Loucy (cell line): ENCODE results near the gene CDO1.
A peak's percentile ranks its signal among the peaks of the same experiment; 100 is the strongest.

ENCODE experiments used
- H2AFZ ChIP-seq: fragments of 200-600 bp; sonication (generic); 2 replicates; pipeline ENCODE4 v1.6.0; 2016; ENCODE audit warnings: antibody characterized with exemption, mild to moderate bottlenecking, low read length, moderate library complexity
- H3F3A ChIP-seq: fragments of 200-600 bp; 2 replicates; pipeline ENCODE4 v1.6.0; 2016; ENCODE audit warnings: antibody characterized with exemption, low read depth, mild to moderate bottlenecking
- H3K27me3 ChIP-seq: fragments of 200-600 bp; sonication (generic); 2 replicates; pipeline ENCODE4 v1.6.1; 2014; ENCODE audit warnings: low read length, mild to moderate bottlenecking; ENCODE audit not compliant: insufficient read depth, poor library complexity, severe bottlenecking
- H3K36me3 ChIP-seq: fragments of 200-600 bp; sonication (generic); 2 replicates; pipeline ENCODE4 v1.6.1; 2016; ENCODE audit warnings: low read length; ENCODE audit not compliant: insufficient read depth
- H3K4me1 ChIP-seq: fragments of 200-600 bp; sonication (generic); 2 replicates; pipeline ENCODE4 v1.5.1; 2014; ENCODE audit warnings: low read length, mild to moderate bottlenecking; ENCODE audit not compliant: insufficient read depth, poor library complexity, severe bottlenecking
- H3K4me2 ChIP-seq: fragments of 200-600 bp; sonication (generic); 2 replicates; pipeline ENCODE4 v1.6.0; 2014; ENCODE audit warnings: antibody characterized with exemption, low read length, low read depth, mild to moderate bottlenecking; ENCODE audit not compliant: poor library complexity, severe bottlenecking
- H3K4me3 ChIP-seq: fragments of 200-600 bp; sonication (generic); 2 replicates; pipeline ENCODE4 v1.5.1; 2014; ENCODE audit warnings: low read length, mild to moderate bottlenecking, mixed read lengths; ENCODE audit not compliant: poor library complexity, severe bottlenecking
- H3K79me2 ChIP-seq: fragments of 200-600 bp; sonication (generic); 2 replicates; pipeline ENCODE4 v1.6.1; 2014; ENCODE audit warnings: low read length; ENCODE audit not compliant: insufficient read depth
- H3K9ac ChIP-seq: fragments of 200-600 bp; sonication (generic); 2 replicates; pipeline ENCODE4 v1.6.0; 2014; ENCODE audit warnings: mild to moderate bottlenecking, low read depth, low read length, moderate library complexity; ENCODE audit not compliant: poor library complexity, severe bottlenecking
- H3K9me2 ChIP-seq: fragments of 200-600 bp; sonication (generic); replicated peaks from 2 replicates; pipeline ENCODE4 v1.6.1; 2016; ENCODE audit warnings: low read depth, low read length, mixed read lengths
- H3K9me3 ChIP-seq: fragments of 200-600 bp; sonication (generic); 2 replicates; pipeline ENCODE4 v1.6.1; 2014; ENCODE audit warnings: mild to moderate bottlenecking, antibody characterized with exemption, low read length, low read depth; ENCODE audit not compliant: insufficient read depth
- H4K20me1 ChIP-seq: fragments of 200-600 bp; sonication (generic); 2 replicates; pipeline ENCODE4 v1.6.0; 2014; ENCODE audit warnings: antibody characterized with exemption, low read length, mild to moderate bottlenecking; ENCODE audit not compliant: insufficient read depth, poor library complexity, severe bottlenecking
- EZH2phosphoT487 ChIP-seq: fragments of 200-600 bp; IDR thresholded peaks from 2 replicates; pipeline ENCODE4 v1.6.1; 2018; ENCODE audit warnings: antibody characterized with exemption, mild to moderate bottlenecking, moderate library complexity, borderline replicate concordance
- TF ChIP-seq, protein P1 (sequence below): fragments of 200-600 bp; sonication (generic); conservative IDR thresholded peaks from 2 replicates; pipeline ENCODE4 v1.5.1; 2014; ENCODE audit warnings: mild to moderate bottlenecking, antibody characterized with exemption, low read length

Gene CDO1

DNA sequence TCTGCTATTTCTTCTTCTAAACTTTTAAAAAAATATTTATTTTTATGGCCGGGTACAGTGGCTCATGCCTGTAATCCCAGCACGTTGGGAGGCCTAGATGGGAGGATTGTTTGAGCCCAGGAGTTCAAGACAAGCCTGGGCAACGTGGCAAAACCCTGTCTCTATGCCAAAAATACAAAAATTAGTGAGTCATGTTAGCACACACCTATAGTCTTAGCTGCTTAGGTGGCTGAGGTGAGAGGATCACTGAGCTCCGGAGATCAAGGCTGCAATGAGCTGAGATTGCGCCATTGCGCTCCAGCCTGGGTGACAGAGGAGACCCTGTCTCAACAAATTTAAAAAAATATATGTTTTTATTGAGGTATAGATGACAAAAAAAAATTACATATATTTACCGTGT, 30.8 kb upstream of the CDO1 start:
- Histone ChIP-seq H3F3A (no peaks in the 10 kb centered on the region), H3K9ac (no peak overlapping the region), H4K20me1 (peaks cover 34% of the 10 kb centered on the region), H3K4me2 (peak overlapping the region; percentile 50), H3K36me3 (no peaks in the 10 kb centered on the region), H3K9me2 (no peaks in the 10 kb centered on the region), H3K79me2 (peaks cover 78% of the 10 kb centered on the region), H3K27me3 (no peaks in the 10 kb centered on the region), H3K4me1 (peaks cover 28% of the 10 kb centered on the region), H2AFZ (no peak overlapping the region), H3K9me3 (no peaks in the 10 kb centered on the region), H3K4me3 (no peak overlapping the region)
- TF ChIP-seq, protein P1, sequence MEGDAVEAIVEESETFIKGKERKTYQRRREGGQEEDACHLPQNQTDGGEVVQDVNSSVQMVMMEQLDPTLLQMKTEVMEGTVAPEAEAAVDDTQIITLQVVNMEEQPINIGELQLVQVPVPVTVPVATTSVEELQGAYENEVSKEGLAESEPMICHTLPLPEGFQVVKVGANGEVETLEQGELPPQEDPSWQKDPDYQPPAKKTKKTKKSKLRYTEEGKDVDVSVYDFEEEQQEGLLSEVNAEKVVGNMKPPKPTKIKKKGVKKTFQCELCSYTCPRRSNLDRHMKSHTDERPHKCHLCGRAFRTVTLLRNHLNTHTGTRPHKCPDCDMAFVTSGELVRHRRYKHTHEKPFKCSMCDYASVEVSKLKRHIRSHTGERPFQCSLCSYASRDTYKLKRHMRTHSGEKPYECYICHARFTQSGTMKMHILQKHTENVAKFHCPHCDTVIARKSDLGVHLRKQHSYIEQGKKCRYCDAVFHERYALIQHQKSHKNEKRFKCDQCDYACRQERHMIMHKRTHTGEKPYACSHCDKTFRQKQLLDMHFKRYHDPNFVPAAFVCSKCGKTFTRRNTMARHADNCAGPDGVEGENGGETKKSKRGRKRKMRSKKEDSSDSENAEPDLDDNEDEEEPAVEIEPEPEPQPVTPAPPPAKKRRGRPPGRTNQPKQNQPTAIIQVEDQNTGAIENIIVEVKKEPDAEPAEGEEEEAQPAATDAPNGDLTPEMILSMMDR = no peak
- no peak for TF ChIP-seq EZH2phosphoT487

DNA sequence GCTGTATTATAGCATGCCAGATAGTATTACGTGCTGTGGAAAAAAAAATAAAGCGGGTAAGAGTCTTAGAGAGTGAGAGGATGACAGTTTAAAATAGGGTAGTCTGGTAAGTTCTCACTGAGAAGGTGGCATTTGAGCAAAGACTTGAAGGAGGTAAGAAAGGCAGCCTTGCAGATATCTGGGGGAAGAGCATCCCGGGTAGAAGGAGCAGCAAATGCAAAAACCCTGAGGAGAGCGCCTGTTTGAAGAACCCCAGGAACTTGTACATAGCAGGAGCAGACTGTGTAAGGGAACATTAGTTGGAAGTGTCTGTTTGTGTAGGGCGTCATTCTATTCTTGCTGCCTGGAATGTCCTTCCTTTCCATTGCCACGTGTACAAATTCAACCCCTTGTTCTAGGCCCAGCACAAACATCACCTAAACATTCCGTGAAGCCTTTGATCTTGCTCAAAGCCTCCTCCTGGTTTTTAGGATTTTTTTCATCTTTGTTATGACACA, 27.9 kb upstream of the CDO1 start:
- Histone ChIP-seq H3K4me2 (peak overlapping the region; percentile 90), H4K20me1 (peaks cover 35% of the 10 kb centered on the region), H3K4me1 (peaks cover 26% of the 10 kb centered on the region), H3K27me3 (no peaks in the 10 kb centered on the region), H3K9ac (peak overlapping the region; percentile 84), H3F3A (no peaks in the 10 kb centered on the region), H3K9me2 (no peaks in the 10 kb centered on the region), H2AFZ (no peak overlapping the region), H3K79me2 (peaks cover 83% of the 10 kb centered on the region), H3K4me3 (peak overlapping the region; percentile 93), H3K36me3 (no peaks in the 10 kb centered on the region), H3K9me3 (no peaks in the 10 kb centered on the region)
- TF ChIP-seq EZH2phosphoT487 = no peak
- TF ChIP-seq, protein P1 = no peak

DNA sequence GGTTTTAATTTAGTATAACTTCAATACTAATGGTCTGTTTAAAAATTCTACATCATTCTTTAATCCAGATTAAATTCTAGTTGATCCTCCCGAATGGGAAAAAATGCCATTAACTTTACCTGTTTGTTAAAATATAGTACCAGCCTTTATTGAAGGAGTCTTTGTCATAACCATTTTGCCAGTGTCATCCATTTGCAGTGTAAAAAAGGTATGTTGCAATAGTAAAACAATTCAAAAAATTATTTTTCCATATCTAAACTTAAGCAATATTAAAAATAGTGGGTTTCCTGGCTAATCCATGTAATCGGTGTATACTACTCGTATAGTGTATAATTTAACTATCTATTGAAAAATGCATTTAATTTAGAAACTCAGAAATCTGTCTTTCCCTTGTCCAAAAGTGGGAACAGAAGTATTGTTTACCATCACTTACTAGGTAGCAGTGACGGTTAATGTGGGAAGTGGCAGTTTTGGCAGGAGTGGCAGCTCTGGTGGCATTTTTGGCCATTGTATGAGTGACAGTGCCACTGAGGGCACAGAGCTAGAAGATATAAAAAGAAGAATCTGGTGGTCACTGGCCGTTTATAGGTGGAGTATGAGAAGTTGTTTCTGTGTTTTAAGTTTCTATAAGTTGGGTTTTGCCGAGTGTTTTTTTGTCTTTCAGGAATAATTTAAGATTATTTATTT, 27.1 kb upstream of the CDO1 start:
- Histone ChIP-seq H3K9me3 (no peaks in the 10 kb centered on the region), H3K9me2 (no peaks in the 10 kb centered on the region), H4K20me1 (peaks cover 34% of the 10 kb centered on the region), H3F3A (no peaks in the 10 kb centered on the region), H3K9ac (peak overlapping the region; percentile 84), H3K36me3 (no peaks in the 10 kb centered on the region), H3K4me2 (peak overlapping the region; percentile 90), H3K79me2 (peaks cover 83% of the 10 kb centered on the region), H3K4me3 (peak overlapping the region; percentile 93), H3K4me1 (peaks cover 18% of the 10 kb centered on the region), H2AFZ (no peak overlapping the region), H3K27me3 (no peaks in the 10 kb centered on the region)
- TF ChIP-seq, protein P1 = no peak
- TF ChIP-seq EZH2phosphoT487 = no peak
